Mammary epithelial cell (primary cell): ENCODE results near the gene DDN.

ENCODE experiments used
- CTCF ChIP-seq, 2 donors: IDR thresholded peaks in 1 of 2; conservative IDR thresholded peaks in 1 of 2; 2 replicates each; pipeline ENCODE4 v1.5.1; 2011 to 2012; ENCODE audit warnings: inconsistent platforms in 2 of 2, low read length in 2 of 2, mild to moderate bottlenecking in 2 of 2, control low read depth in 1 of 2, low read depth in 1 of 2; ENCODE audit not compliant: insufficient read depth in 1 of 2; ENCODE audit errors: extremely low read depth in 1 of 2
- EZH2 ChIP-seq: IDR thresholded peaks from 2 replicates; pipeline ENCODE4 v1.6.1; 2012; ENCODE audit warnings: low read length, inconsistent platforms, borderline replicate concordance

DNA sequence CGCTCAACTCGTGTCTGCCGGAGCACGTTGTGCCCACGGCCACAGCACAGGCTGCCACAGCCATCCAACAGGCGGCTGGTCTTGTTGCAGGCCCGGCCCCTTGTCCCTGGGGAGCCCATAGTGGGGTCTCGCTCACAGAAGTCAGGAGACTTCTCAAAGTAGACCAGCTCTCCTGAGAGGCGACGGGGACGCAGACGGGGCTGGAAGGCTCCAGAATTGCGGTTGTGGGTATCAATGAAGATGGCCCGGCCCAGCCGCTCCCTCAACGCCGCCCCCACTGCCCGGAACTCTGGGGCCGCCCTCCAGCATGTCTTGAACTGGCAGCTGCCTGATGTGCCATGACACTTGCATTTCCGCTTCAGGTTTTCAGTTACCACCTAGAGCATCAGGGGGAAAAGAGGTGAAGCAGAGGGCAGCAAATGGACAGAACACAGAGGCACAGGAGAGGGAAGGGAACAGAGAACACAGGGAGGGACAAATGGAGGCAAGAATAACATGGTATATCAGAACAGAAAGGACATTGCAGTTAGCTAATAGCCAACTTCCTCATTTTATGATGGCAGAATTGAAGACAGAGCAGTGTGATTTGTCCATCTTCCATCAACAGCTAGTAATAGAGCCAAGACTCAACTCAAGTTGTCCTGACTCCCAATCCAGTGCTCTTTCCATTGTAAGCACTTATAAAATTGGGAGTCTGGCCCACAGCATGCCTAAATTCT lies 32.8 kb downstream of the DDN start:
- TF ChIP-seq CTCF (conservative IDR thresholded peaks at IDR 0.05 in 1 of 2, IDR thresholded peaks at IDR 0.05 in 1 of 2; ENCODE audit: extremely low read depth in 1 of 2, insufficient read depth in 1 of 2, low read depth in 1 of 2, low read length in 2 of 2) = no peak
- no peak for TF ChIP-seq EZH2
